NCI-H2029 treated with DMSO at 0.1 percent for 48 hours (cell line): ENCODE measurements around the gene CEACAM1.
"Not testable (repeated sequence)": the region's sequence is repeated elsewhere in the genome, so short reads cannot be mapped to it uniquely, and the experiment has no call there.

Experiments
- DNase-seq: peaks from one replicate; lab custom pipeline; 2025; lab: John Stamatoyannopoulos, UW

The CEACAM1 gene

GRCh38 chr19:42511340-42511739, 16.9 kb downstream of the CEACAM1 start:
- DNase-seq, result no peak

- DNase-seq, result no peak
Observed at GRCh38 chr19:42508892-42509444, 19.3 kb downstream of the CEACAM1 start.

GRCh38 chr19:42505066-42505465, 23.2 kb downstream of the CEACAM1 start:
- DNase-seq, result no peak

GRCh38 chr19:42501733-42502132, 26.5 kb downstream of the CEACAM1 start:
- no peak for DNase-seq

- DNase-seq, result not testable (repeated sequence)
Observed at GRCh38 chr19:42501243-42501642, 27.0 kb downstream of the CEACAM1 start.

GRCh38 chr19:42498169-42498757, 30.0 kb downstream of the CEACAM1 start:
- no peak for DNase-seq

GRCh38 chr19:42497492-42498168, 30.7 kb downstream of the CEACAM1 start:
- DNase-seq, result no peak

- no peak for DNase-seq
Observed at GRCh38 chr19:42496460-42497133, 31.7 kb downstream of the CEACAM1 start.

GRCh38 chr19:42495663-42496062, 32.6 kb downstream of the CEACAM1 start:
- DNase-seq, result no peak

- no peak for DNase-seq
Observed at GRCh38 chr19:42494321-42494720, 34.0 kb downstream of the CEACAM1 start.

GRCh38 chr19:42488783-42489521, 39.3 kb downstream of the CEACAM1 start:
- DNase-seq, result no peak

GRCh38 chr19:42487798-42488178, 40.5 kb downstream of the CEACAM1 start:
- DNase-seq, result no peak

GRCh38 chr19:42487032-42487797, 41.1 kb downstream of the CEACAM1 start:
- DNase-seq, result no peak

- not testable (repeated sequence) for DNase-seq
Observed at GRCh38 chr19:42485036-42485435, 43.2 kb downstream of the CEACAM1 start.

- DNase-seq, result no peak
Observed at GRCh38 chr19:42480335-42481095, 47.8 kb downstream of the CEACAM1 start.

GRCh38 chr19:42479736-42480135, 48.5 kb downstream of the CEACAM1 start:
- no peak for DNase-seq

- DNase-seq, result no peak
Observed at GRCh38 chr19:42478765-42479311, 49.4 kb downstream of the CEACAM1 start.

- DNase-seq, result no peak
Observed at GRCh38 chr19:42477933-42478332, 50.3 kb downstream of the CEACAM1 start.

- DNase-seq, result no peak
Observed at GRCh38 chr19:42477117-42477516, 51.2 kb downstream of the CEACAM1 start.

GRCh38 chr19:42475366-42475765, 52.9 kb downstream of the CEACAM1 start:
- DNase-seq, result no peak

GRCh38 chr19:42474743-42475142, 53.5 kb downstream of the CEACAM1 start:
- DNase-seq, result no peak
